Measurements from ENCODE around the gene DNAAF5. TPM values are rescaled to one million over a fixed set of nuclear protein-coding genes. Genes with fewer than 3 reads are reported as not detected.

The DNAAF5 gene
- total RNA-seq, 1 donor from 2014 or later: 22.8 TPM

- ATAC-seq: no peak
- DNase-seq: no peak
- intact Hi-C loops (cut with micrococcal nuclease): no loop called here
Observed at GRCh38 chr7:834277-834676, 107.8 kb downstream of the DNAAF5 start.

- intact Hi-C loops (cut with micrococcal nuclease): no loop called here
- ATAC-seq: no peak
- no peak for DNase-seq
Observed at GRCh38 chr7:835021-835420, 108.5 kb downstream of the DNAAF5 start.

- no peak for DNase-seq
Observed at GRCh38 chr7:835485-836401, 109.2 kb downstream of the DNAAF5 start.

More at GRCh38 chr7:835485-836401, 109.2 kb downstream of the DNAAF5 start:
- intact Hi-C loops (cut with micrococcal nuclease): no loop called here
- ATAC-seq: no peak

Other genes starting within 250 kb of the DNAAF5 start
- gene PDGFA, start 206.9 kb upstream of the DNAAF5 start, total RNA-seq: 32.7 TPM
- 16.5 TPM for gene PRKAR1B, start 582 bp downstream of the DNAAF5 start, total RNA-seq
- gene SUN1, start 105.8 kb downstream of the DNAAF5 start, total RNA-seq: 186 TPM
- 20.6 TPM for gene GET4, start 149.9 kb downstream of the DNAAF5 start, total RNA-seq
- gene ADAP1, start 228.0 kb downstream of the DNAAF5 start, total RNA-seq: 10.2 TPM
- 9.6 TPM for gene COX19, start 248.8 kb downstream of the DNAAF5 start, total RNA-seq

All from left ventricle myocardium superior (tissue), 1 donor.